RCC 7860 (cell line): ENCODE data around the gene HSPB2.
"Not testable (repeated sequence)": the region's sequence is repeated elsewhere in the genome, so short reads cannot be mapped to it uniquely, and the experiment has no call there.

ENCODE experiments used
- DNase-seq: peaks from one replicate; pipeline ENCODE4 v3.0.0-alpha.2; 2015; ENCODE audit warnings: low spot score
- FAIRE-seq: peaks from 2 replicates; lab custom pipeline; 2012; peaks lifted over from hg19 to GRCh38; lab: Jason Lieb, UNC

The HSPB2 gene

DNA sequence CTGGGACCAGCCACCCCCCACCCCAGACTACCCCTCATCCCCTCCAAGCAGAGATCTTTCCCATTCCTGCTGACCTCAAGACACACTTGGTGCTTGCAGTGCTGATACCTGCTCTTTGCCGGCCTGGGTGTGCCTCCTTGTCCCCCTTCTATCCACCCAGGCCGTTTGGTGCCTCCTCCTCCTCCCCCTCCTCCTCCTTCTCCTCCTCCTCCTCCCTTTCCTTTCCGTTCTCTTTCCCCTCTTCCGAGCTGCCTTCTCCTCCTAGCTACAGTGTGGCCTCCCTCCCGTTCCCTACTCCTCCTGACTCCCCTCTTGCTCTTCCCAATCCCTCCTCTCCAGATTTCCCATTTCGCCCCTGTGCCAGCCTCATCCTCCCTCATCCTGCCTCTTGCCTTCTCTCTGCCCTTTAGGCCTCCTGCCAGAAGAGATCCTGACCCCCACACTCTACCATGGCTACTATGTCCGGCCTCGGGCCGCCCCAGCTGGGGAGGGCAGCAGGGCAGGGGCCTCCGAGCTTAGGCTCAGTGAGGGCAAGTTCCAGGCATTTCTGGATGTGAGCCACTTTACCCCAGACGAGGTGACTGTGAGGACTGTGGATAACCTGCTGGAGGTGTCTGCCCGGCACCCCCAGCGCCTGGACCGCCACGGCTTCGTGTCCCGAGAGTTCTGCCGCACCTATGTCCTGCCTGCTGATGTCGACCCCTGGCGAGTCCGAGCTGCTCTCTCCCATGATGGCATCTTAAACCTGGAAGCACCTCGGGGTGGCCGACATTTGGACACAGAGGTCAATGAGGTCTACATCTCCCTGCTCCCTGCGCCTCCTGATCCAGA lies 712 bp downstream of the HSPB2 start:
- no peak for FAIRE-seq
- DNase-seq = no peak

DNA sequence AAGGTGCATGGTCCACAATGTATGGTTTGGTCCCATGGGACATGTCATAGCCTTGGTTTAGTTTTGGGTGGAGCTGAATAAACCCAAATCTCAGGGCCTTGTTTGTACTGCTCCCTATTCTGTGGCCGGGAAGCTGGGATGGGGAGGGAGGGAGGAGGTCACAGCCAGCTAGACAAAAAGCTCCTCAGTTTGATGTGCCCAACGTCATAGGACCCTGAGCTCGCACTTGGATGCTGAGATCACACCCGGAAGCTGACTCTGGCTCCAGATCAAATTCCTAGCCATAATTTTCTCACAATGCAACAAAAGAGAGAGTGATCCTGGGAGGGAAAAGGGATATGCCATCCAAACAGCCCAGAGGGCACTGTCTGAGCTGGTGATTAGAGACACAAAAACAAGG lies 1.5 kb downstream of the HSPB2 start:
- no peak for FAIRE-seq
- no peak for DNase-seq

DNA sequence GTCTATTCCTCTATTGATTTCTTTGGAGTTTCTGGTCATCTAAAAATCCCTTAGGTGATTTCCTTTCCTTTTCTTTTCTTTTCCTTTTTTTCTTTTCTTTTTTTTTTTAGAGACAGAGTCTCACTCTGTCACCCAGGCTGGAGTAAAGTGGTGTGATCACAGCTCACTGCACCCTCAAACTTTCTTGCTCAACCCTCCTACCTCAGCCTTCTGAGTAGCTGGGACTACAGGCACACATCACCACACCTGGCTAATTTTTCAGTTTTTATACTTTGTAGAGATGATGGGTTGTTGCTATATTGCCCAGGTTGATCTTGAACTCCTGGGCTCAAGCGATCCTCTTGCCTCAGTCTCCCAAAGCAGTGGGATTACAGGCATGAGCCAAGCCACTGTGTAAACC lies 4.2 kb downstream of the HSPB2 start:
- FAIRE-seq = no peak

DNA sequence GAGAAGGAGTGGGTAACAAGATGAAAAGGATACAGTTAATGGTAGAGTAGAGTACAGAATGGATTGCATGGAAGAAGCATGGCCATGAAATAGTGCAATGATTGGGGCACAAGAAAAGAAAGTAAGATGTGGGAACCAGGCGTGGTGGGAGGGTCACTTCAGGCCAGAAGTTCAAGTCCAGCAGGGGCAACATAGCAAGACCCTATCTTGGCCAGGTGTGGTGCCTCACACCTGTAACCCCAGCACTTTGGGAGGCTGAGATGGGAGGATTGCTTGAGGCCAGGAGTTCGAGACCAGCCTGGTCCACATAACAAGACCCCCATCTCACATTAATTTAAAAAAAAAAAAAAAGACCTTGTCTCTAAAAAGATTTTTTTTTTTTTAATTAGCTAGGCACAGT lies 4.8 kb downstream of the HSPB2 start:
- no peak for DNase-seq
- no peak for FAIRE-seq

More for the DNA sequence above, 4.2 kb downstream of the HSPB2 start:
- no peak for DNase-seq

- no peak for DNase-seq
- FAIRE-seq = no peak
Measured at GRCh38 chr11:111917788-111918187, 5.3 kb downstream of the HSPB2 start.

DNA sequence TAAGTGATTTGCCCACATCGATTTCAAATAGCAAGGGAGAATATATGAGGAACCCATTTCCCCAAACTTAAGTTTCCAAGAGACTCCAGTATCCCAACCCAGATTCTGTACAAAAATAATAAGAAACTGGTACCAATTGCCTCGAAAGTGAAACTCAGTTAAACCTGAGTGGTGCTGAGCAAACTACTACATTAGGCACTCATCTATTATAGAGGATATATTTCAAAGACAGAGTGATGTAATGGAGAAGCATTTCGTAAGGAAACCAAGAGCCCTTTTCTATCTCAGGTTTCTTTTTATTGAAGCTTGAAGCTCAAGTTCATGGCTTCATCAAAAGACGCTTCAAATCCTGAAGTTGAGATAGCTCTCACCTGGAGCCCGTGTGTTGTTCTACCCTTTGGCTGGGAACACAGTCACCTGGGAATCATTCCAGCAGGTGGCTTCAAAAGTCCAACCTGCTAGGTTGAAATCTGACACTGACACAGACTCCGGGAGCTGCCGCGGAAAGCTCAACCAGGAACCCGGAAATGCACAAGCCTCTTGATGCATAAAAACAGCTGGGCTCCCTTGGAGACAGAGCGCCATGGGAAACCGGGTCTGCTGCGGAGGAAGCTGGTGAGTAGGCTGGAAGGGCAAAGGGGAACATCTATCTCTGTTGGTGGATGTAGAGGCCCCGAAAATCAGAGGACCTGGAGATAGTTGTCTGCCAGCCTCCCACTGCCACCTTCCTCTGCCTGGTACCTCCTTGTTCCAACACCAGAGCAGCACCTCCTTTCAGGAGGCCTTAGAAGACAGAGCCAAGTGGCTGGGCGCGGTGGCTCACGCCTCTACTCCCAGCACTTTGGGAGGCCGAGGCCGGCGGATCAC lies 6.1 kb downstream of the HSPB2 start, which contains the start of gene C11orf52:
Gene C11orf52, plus strand, starts transcription at position 524 of the 867 bp plus-strand sequence. Its CDS starts 60 bp downstream, at position 584.
- no peak for FAIRE-seq
- DNase-seq = no peak

GRCh38 chr11:111920908-111921307 lies 8.4 kb downstream of the HSPB2 start:
- FAIRE-seq (no peak), DNase-seq (no peak)

- DNase-seq (no peak), FAIRE-seq (no peak)
Measured at GRCh38 chr11:111921541-111922230, 9.2 kb downstream of the HSPB2 start.

GRCh38 chr11:111922803-111923202 lies 10.3 kb downstream of the HSPB2 start:
- DNase-seq = no peak

DNA sequence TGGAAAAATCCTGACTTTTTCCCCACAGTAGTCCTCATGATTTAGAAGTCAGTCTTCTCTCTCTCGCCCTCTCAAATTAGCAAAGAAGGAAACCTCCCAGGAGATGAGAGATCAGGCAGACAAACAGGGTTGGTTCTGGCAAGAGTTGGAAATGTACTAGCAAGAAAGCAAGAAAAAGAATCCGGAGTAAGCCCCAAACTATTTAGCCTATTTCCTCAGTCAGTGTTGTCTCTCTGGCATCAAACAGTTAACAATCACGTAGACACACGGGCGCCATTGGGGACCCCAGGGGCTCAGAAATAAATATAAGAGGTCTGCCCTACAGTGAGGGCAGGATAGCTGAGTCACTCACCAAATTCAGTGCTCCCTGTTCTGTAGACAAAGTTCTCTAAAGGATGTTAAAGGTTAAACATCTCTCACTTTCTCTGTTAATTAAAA lies 10.8 kb downstream of the HSPB2 start:
- FAIRE-seq (no peak), DNase-seq (no peak)

More at GRCh38 chr11:111922803-111923202, 10.3 kb downstream of the HSPB2 start:
- FAIRE-seq = no peak

- FAIRE-seq = no peak
Measured at GRCh38 chr11:111923951-111924350, 11.4 kb downstream of the HSPB2 start.

DNA sequence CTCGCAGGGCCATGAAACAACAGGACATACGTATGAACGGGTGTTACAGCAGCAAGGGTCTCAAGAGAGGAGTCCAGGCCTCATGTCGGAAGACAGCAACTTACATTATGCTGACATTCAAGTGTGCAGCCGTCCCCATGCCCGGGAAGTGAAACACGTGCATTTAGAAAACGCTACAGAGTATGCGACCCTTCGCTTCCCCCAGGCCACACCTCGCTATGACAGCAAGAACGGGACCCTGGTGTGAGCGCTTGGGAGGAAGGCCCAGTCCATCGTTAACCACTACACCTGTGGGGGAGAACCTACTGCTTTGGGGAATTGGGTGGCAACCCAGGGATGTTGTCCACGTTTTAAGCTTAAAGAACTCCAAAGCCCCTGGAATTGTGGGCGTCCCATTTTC lies 13.4 kb downstream of the HSPB2 start:
- FAIRE-seq (no peak), DNase-seq (no peak)

More at GRCh38 chr11:111923951-111924350, 11.4 kb downstream of the HSPB2 start:
- no peak for DNase-seq

GRCh38 chr11:111926505-111927391 lies 14.2 kb downstream of the HSPB2 start:
- FAIRE-seq (peak; percentile 64), DNase-seq (peak; percentile 84)

GRCh38 chr11:111930472-111930871 lies 17.9 kb downstream of the HSPB2 start:
- no peak for FAIRE-seq
- no peak for DNase-seq

GRCh38 chr11:111932611-111932950 lies 20.0 kb downstream of the HSPB2 start:
- DNase-seq (no peak), FAIRE-seq (no peak)

GRCh38 chr11:111933176-111933575 lies 20.6 kb downstream of the HSPB2 start:
- FAIRE-seq, DNase-seq: not testable (repeated sequence)

DNA sequence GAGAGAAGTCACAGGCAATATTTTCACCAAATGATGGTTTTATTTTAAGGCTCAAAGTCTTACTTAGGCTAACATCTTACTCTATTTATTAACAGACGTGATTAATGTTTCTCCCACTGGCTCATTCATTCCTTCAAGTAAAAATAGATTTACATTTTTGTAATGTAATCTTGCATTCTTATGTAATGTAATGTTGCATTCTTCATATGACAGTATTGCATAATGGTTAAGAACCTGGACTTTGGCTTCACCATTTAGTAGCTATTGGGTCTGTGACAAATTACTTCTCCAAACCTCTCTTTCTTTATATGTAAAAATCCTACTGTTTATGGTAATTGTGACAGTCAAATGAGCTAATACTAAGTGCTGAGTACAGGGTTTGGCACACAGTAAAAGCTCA lies 21.3 kb downstream of the HSPB2 start:
- no peak for DNase-seq
- FAIRE-seq = no peak

GRCh38 chr11:111934306-111934705 lies 21.8 kb downstream of the HSPB2 start:
- DNase-seq = no peak
- no peak for FAIRE-seq

DNA sequence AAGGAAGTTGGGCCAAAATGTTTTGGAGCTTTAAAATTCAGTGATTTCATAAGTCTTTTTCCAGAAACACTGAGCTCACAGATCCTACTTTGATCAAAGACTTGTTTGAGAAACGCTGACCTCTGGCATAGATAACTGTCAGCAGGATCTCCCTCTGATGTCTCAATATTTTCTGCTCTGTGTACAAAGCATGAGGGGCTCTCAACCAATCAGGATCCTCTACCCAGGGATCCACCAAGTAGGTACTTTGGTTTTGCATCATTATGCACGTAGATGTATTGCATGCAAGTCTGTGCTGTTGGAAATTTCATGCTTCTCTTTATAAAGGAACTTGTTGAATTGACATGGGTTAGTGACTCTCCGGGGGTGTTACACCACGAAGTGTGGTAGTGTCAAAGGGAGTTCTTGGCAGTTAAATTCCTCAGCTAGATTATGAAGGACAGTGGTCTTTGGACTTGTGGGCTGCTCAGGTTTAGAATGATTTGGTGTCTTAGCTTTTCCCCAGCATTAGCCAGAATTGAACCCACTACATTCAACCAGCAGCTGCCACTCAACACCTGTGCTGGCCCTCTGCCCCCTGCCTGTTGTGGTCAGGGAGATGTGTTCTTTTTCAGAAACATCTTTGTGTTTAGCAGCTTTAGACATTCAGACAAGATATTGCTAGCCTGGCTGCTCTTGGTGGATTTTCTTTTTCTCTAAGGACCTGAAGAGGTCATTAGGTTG lies 22.9 kb downstream of the HSPB2 start:
- DNase-seq = no peak
- no peak for FAIRE-seq
